Activated T-cell treated with anti-CD3 and anti-CD28 coated beads, Interleukin-2, amount 50 U/mL, for 24 hours (primary cell): ENCODE measurements around the gene ZNF524.

Experiments
- DNase-seq: peaks from one replicate; pipeline ENCODE4 v3.0.0-alpha.2; 2020
- H3K27ac Mint-ChIP-seq: 2 replicates; pipeline ENCODE4 v1.8.0; 2020; ENCODE audit warnings: mild to moderate bottlenecking, mixed read lengths
- H3K27me3 Mint-ChIP-seq: 2 replicates; pipeline ENCODE4 v1.8.0; 2020; ENCODE audit warnings: mixed read lengths
- H3K36me3 Mint-ChIP-seq: 2 replicates; pipeline ENCODE4 v1.8.0; 2020; ENCODE audit warnings: low read depth, mixed read lengths
- H3K4me1 Mint-ChIP-seq: 2 replicates; pipeline ENCODE4 v1.8.0; 2020; ENCODE audit warnings: low read depth, mixed read lengths
- H3K4me3 Mint-ChIP-seq: 2 replicates; pipeline ENCODE4 v1.8.0; 2020; ENCODE audit warnings: mild to moderate bottlenecking, moderate library complexity, mixed read lengths
- H3K9me3 Mint-ChIP-seq: 2 replicates; pipeline ENCODE4 v1.8.0; 2020; ENCODE audit warnings: mixed read lengths

Gene ZNF524

GRCh38 chr19:55643887-55644176 lies 43.7 kb downstream of the ZNF524 start:
- H3K36me3 Mint-ChIP-seq, result peaks cover 76% of the 10 kb centered on the region
- no peaks in the 10 kb centered on the region for H3K27me3 Mint-ChIP-seq
- H3K4me1 Mint-ChIP-seq, result peaks cover 56% of the 10 kb centered on the region
- peak overlapping the region; percentile 99 for H3K27ac Mint-ChIP-seq
- peak overlapping the region; percentile 87 for H3K4me3 Mint-ChIP-seq
- DNase-seq, result no peak
- peaks cover 3% of the 10 kb centered on the region for H3K9me3 Mint-ChIP-seq

- no peaks in the 10 kb centered on the region for H3K9me3 Mint-ChIP-seq
- peak overlapping the region; percentile 99 for H3K27ac Mint-ChIP-seq
- H3K4me1 Mint-ChIP-seq, result peaks cover 56% of the 10 kb centered on the region
Measured at GRCh38 chr19:55644191-55644833, 44.2 kb downstream of the ZNF524 start.

GRCh38 chr19:55644842-55645511 lies 44.9 kb downstream of the ZNF524 start:
- peaks cover 57% of the 10 kb centered on the region for H3K4me1 Mint-ChIP-seq
- peak overlapping the region; percentile 99 for H3K27ac Mint-ChIP-seq
- H3K4me3 Mint-ChIP-seq, result peak overlapping the region; percentile 87
- peaks cover 68% of the 10 kb centered on the region for H3K36me3 Mint-ChIP-seq
- DNase-seq, result no peak
- no peaks in the 10 kb centered on the region for H3K27me3 Mint-ChIP-seq
- no peaks in the 10 kb centered on the region for H3K9me3 Mint-ChIP-seq

More at GRCh38 chr19:55644191-55644833, 44.2 kb downstream of the ZNF524 start:
- Mint-ChIP-seq H3K4me3 (peak overlapping the region; percentile 87), H3K27me3 (no peaks in the 10 kb centered on the region), H3K36me3 (peaks cover 71% of the 10 kb centered on the region)
- DNase-seq, result no peak

GRCh38 chr19:55645512-55645881 lies 45.4 kb downstream of the ZNF524 start:
- Mint-ChIP-seq H3K36me3 (peaks cover 64% of the 10 kb centered on the region), H3K9me3 (no peaks in the 10 kb centered on the region), H3K4me1 (peaks cover 57% of the 10 kb centered on the region), H3K27ac (peak overlapping the region; percentile 99), H3K4me3 (peak overlapping the region; percentile 87), H3K27me3 (no peaks in the 10 kb centered on the region)
- no peak for DNase-seq

- Mint-ChIP-seq H3K4me3 (peak overlapping the region; percentile 80), H3K27ac (peak overlapping the region; percentile 90), H3K4me1 (peaks cover 59% of the 10 kb centered on the region), H3K9me3 (no peaks in the 10 kb centered on the region), H3K36me3 (peaks cover 62% of the 10 kb centered on the region), H3K27me3 (no peaks in the 10 kb centered on the region)
- DNase-seq, result no peak
Measured at GRCh38 chr19:55646889-55647731, 47.0 kb downstream of the ZNF524 start.

GRCh38 chr19:55647732-55648584 lies 47.9 kb downstream of the ZNF524 start, which contains the start of gene CCDC106:
CCDC106 (plus strand) TSS chr19:55648212; CDS start chr19:55649047, 835 bp downstream.
- Mint-ChIP-seq H3K9me3 (no peaks in the 10 kb centered on the region), H3K27me3 (no peaks in the 10 kb centered on the region), H3K4me3 (peak within 1 kb of the TSS; percentile 80), H3K36me3 (peaks cover 63% of the 10 kb centered on the region), H3K27ac (peak within 1 kb of the TSS; percentile 90), H3K4me1 (peaks cover 57% of the 10 kb centered on the region)
- DNase-seq, result peak; percentile 75

GRCh38 chr19:55648585-55649267 lies 48.6 kb downstream of the ZNF524 start:
- Mint-ChIP-seq H3K4me1 (peaks cover 54% of the 10 kb centered on the region), H3K9me3 (no peaks in the 10 kb centered on the region)

GRCh38 chr19:55649268-55650125 lies 49.4 kb downstream of the ZNF524 start:
- Mint-ChIP-seq H3K36me3 (peaks cover 56% of the 10 kb centered on the region), H3K4me1 (peaks cover 53% of the 10 kb centered on the region), H3K4me3 (peak overlapping the region; percentile 74), H3K9me3 (no peaks in the 10 kb centered on the region), H3K27me3 (no peaks in the 10 kb centered on the region), H3K27ac (peak overlapping the region; percentile 72)
- no peak for DNase-seq

More at GRCh38 chr19:55648585-55649267, 48.6 kb downstream of the ZNF524 start:
- Mint-ChIP-seq H3K27me3 (no peaks in the 10 kb centered on the region), H3K36me3 (peaks cover 57% of the 10 kb centered on the region), H3K27ac (peak overlapping the region; percentile 80), H3K4me3 (peak overlapping the region; percentile 74)
- no peak for DNase-seq

- Mint-ChIP-seq H3K27me3 (no peaks in the 10 kb centered on the region), H3K9me3 (no peaks in the 10 kb centered on the region), H3K36me3 (peaks cover 51% of the 10 kb centered on the region), H3K4me3 (peak overlapping the region; percentile 33), H3K4me1 (peaks cover 48% of the 10 kb centered on the region), H3K27ac (peak overlapping the region; percentile 64)
- no peak for DNase-seq
Measured at GRCh38 chr19:55650126-55650557, 50.1 kb downstream of the ZNF524 start.

GRCh38 chr19:55650602-55651230 lies 50.6 kb downstream of the ZNF524 start:
- Mint-ChIP-seq H3K4me1 (peaks cover 43% of the 10 kb centered on the region), H3K36me3 (peaks cover 50% of the 10 kb centered on the region), H3K9me3 (no peaks in the 10 kb centered on the region), H3K4me3 (peak overlapping the region; percentile 33), H3K27ac (peak overlapping the region; percentile 64), H3K27me3 (no peaks in the 10 kb centered on the region)
- no peak for DNase-seq

- H3K27me3 Mint-ChIP-seq, result no peaks in the 10 kb centered on the region
- H3K9me3 Mint-ChIP-seq, result no peaks in the 10 kb centered on the region
- H3K4me3 Mint-ChIP-seq, result no peak overlapping the region
- DNase-seq, result no peak
- H3K4me1 Mint-ChIP-seq, result peaks cover 41% of the 10 kb centered on the region
- H3K36me3 Mint-ChIP-seq, result peaks cover 51% of the 10 kb centered on the region
- H3K27ac Mint-ChIP-seq, result peak overlapping the region; percentile 64
Measured at GRCh38 chr19:55651236-55651635, 51.1 kb downstream of the ZNF524 start.

GRCh38 chr19:55652311-55653128 lies 52.4 kb downstream of the ZNF524 start:
- Mint-ChIP-seq H3K9me3 (no peaks in the 10 kb centered on the region), H3K27me3 (no peaks in the 10 kb centered on the region), H3K4me3 (peak overlapping the region; percentile 38), H3K36me3 (peaks cover 51% of the 10 kb centered on the region), H3K27ac (peak overlapping the region; percentile 66), H3K4me1 (peaks cover 40% of the 10 kb centered on the region)
- DNase-seq, result no peak
